Adrenal gland (tissue), 5 donors: ENCODE data around the gene EHHADH.
"Not testable (repeated sequence)": the region's sequence is repeated elsewhere in the genome, so short reads cannot be mapped to it uniquely, and the experiment has no call there.

ENCODE experiments used
- CTCF ChIP-seq, 6 experiments: fragments of 450-650 bp in 4 of 6; fragments of 200-600 bp in 2 of 6; sonication (generic) in 1 of 6; IDR thresholded peaks; 1 replicate in 5 of 6; 2 replicates in 1 of 6; pipeline versions ENCODE4 v1.5.1 to v1.8.0; 2016 to 2021; ENCODE audit warnings: antibody characterized with exemption in 6 of 6, mild to moderate bottlenecking in 2 of 6, moderate library complexity in 1 of 6
- POLR2A ChIP-seq, 2 donors: fragments of 450-650 bp; IDR thresholded peaks; one replicate each; pipeline ENCODE4 v1.6.1; 2017; ENCODE audit warnings: antibody characterized with exemption in 2 of 2, mild to moderate bottlenecking in 2 of 2, moderate library complexity in 1 of 2
- donor health status: DM: no; HTN: no; CAD: no.

GRCh38 chr3:185253133-185253532, 716 bp downstream of the EHHADH start:
- not testable (repeated sequence) for TF ChIP-seq CTCF, POLR2A (IDR thresholded peaks at IDR 0.05)
